Karpas-422 (cell line): Measurements from ENCODE around the gene FAM167B. TPM values are rescaled to one million over a fixed set of nuclear protein-coding genes. Genes with fewer than 3 reads are reported as not detected.
"Not testable (repeated sequence)": the region's sequence is repeated elsewhere in the genome, so short reads cannot be mapped to it uniquely, and the experiment has no call there.

Experiments
- DNase-seq: peaks from one replicate; pipeline ENCODE4 v3.0.0-alpha.2; 2015
- H2AFZ ChIP-seq: fragments of 200-600 bp; sonication (generic); 2 replicates; pipeline ENCODE4 v1.6.1; 2014; ENCODE audit warnings: antibody characterized with exemption, low read length, mixed read lengths
- H3K27ac ChIP-seq: fragments of 200-600 bp; sonication (generic); 2 replicates; pipeline ENCODE4 v1.5.1; 2014; ENCODE audit warnings: mild to moderate bottlenecking, low read length, moderate library complexity
- H3K27me3 ChIP-seq: fragments of 200-600 bp; sonication (generic); 2 replicates; pipeline ENCODE4 v1.6.1; 2014; ENCODE audit warnings: low read length, mixed read lengths
- H3K36me3 ChIP-seq: fragments of 200-600 bp; sonication (generic); 2 replicates; pipeline ENCODE4 v1.6.1; 2014; ENCODE audit warnings: low read length, mixed read lengths; ENCODE audit not compliant: insufficient read depth
- H3K4me1 ChIP-seq: fragments of 200-600 bp; sonication (generic); 2 replicates; pipeline ENCODE4 v1.6.1; 2014; ENCODE audit warnings: mild to moderate bottlenecking, low read length, mixed read lengths
- H3K4me2 ChIP-seq: fragments of 200-600 bp; sonication (generic); 2 replicates; pipeline ENCODE4 v1.6.1; 2014; ENCODE audit warnings: low read length, low read depth, mild to moderate bottlenecking; ENCODE audit not compliant: poor library complexity, severe bottlenecking
- H3K4me3 ChIP-seq: fragments of 200-600 bp; sonication (generic); 2 replicates; pipeline ENCODE4 v1.5.1; 2014; ENCODE audit warnings: mild to moderate bottlenecking, antibody characterized with exemption, low read length, mixed read lengths
- H3K79me2 ChIP-seq: fragments of 200-600 bp; sonication (generic); 2 replicates; pipeline ENCODE4 v1.6.1; 2014; ENCODE audit warnings: mild to moderate bottlenecking, low read length, mixed read lengths
- H3K9ac ChIP-seq: fragments of 200-600 bp; sonication (generic); 2 replicates; pipeline ENCODE4 v1.6.0; 2014; ENCODE audit warnings: low read length
- H3K9me2 ChIP-seq: fragments of 200-600 bp; sonication (generic), shearing (Covaris generic); replicated peaks from 2 replicates; pipeline ENCODE4 v1.6.0; 2014; ENCODE audit warnings: mild to moderate bottlenecking, low read length, moderate library complexity; ENCODE audit not compliant: insufficient read depth
- H3K9me3 ChIP-seq: fragments of 300-700, 200-600 bp; sonication (generic); 2 replicates; pipeline ENCODE4 v1.6.1; 2014; ENCODE audit warnings: low read length, mixed read lengths
- H4K20me1 ChIP-seq: fragments of 200-600 bp; sonication (generic); 2 replicates; pipeline ENCODE4 v1.6.1; 2014; ENCODE audit warnings: mild to moderate bottlenecking, antibody characterized with exemption, low read length, low read depth; ENCODE audit not compliant: insufficient read depth
- total RNA-seq: library from RNA; depleted of rRNA; stranded (reverse); fragments of >200 nt; shearing (Covaris generic); gene quantifications from 2 replicates; pipeline ENCODE4 v1.2.3, GENCODE V29; 2014; ENCODE audit warnings: low replicate concordance

The FAM167B gene
- total RNA-seq, 1 experiment from 2014 or later: not detected

DNA sequence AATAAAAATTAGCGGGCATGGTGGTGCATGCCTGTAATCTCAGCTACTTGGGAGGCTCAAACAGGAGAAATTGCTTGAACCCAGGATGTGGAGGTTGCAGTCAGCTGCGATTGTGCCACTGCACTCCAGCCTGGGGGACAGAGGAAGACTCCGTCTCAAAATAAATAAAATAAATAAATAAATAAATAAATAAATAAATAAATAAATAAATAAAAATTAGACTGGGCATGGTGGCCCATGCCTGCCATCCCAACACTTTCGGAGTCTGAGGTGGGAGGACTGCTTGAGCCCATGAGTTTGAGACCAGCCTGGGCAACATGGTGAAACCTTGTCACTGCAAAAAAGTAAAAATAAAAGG lies 16.2 kb downstream of the FAM167B start:
- H2AFZ ChIP-seq, H3K79me2 ChIP-seq, H3K9ac ChIP-seq, H3K36me3 ChIP-seq, H3K4me3 ChIP-seq, H3K9me3 ChIP-seq, H3K27me3 ChIP-seq, H3K9me2 ChIP-seq, DNase-seq, H4K20me1 ChIP-seq: not testable (repeated sequence)
- peak overlapping the region; percentile 66 for H3K4me2 ChIP-seq
- peak overlapping the region; percentile 72; the same call in 1 of the 2 replicates for H3K27ac ChIP-seq
- H3K4me1 ChIP-seq: peaks cover 29% of the 10 kb centered on the region

DNA sequence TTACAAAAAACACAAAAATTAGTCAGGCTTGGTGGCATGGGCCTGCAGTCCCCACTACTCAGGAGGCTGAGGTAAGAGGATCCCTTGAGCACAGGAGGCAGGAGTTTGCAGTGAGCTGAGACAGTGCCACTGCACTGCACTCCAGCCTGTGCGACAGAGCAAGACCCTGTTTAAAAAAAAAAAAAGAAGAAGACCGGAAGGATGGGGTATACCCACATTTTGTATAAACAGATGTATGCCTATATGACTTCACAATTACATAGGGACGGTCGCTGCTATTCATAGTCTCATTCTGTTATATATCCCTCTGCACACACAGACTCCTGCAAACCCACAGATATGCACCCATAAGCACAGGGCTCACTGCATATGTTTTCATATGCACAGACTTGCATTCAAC lies 16.7 kb downstream of the FAM167B start:
- Histone ChIP-seq H3K9me3 (no peaks in the 10 kb centered on the region), H3K4me3 (peak overlapping the region; percentile 30; the same call in 1 of the 2 replicates), H3K9ac (peak overlapping the region; percentile 39; the same call in 1 of the 2 replicates), H4K20me1 (no peaks in the 10 kb centered on the region), H3K4me1 (peaks cover 29% of the 10 kb centered on the region), H3K36me3 (no peaks in the 10 kb centered on the region), H3K79me2 (no peaks in the 10 kb centered on the region), H2AFZ (peak overlapping the region; percentile 38), H3K4me2 (peak overlapping the region; percentile 66), H3K27ac (peak overlapping the region; percentile 72), H3K9me2 (no peaks in the 10 kb centered on the region), H3K27me3 (no peaks in the 10 kb centered on the region)
- DNase-seq: peak; percentile 79

DNA sequence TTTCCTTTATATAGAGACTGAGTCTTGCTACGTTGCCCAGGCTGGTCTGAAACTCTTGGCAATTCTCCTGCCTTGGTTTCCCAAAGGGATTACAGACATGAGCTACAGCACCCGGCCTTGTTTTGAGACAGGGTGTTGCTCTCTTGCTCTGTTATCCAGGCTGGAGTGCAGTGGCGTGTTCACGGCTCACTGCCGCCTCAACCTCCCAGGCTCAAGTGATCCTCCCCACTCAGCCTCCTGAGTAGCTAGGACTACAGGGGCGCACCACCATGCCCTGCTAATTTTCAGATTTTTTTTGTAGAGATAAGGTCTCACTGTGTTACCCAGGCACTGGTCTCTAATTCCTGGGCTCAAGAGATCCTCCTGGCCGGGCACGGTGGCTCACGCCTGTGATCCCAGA lies 18.8 kb downstream of the FAM167B start:
- Histone ChIP-seq H3K4me3 (no peak overlapping the region), H3K27me3 (no peaks in the 10 kb centered on the region), H4K20me1 (no peaks in the 10 kb centered on the region), H3K9me3 (no peaks in the 10 kb centered on the region), H3K4me2 (no peak overlapping the region), H3K27ac (no peak overlapping the region), H3K4me1 (peaks cover 29% of the 10 kb centered on the region), H3K79me2 (no peaks in the 10 kb centered on the region), H3K9ac (no peak overlapping the region), H2AFZ (no peak overlapping the region), H3K36me3 (no peaks in the 10 kb centered on the region), H3K9me2 (no peaks in the 10 kb centered on the region)
- no peak for DNase-seq

DNA sequence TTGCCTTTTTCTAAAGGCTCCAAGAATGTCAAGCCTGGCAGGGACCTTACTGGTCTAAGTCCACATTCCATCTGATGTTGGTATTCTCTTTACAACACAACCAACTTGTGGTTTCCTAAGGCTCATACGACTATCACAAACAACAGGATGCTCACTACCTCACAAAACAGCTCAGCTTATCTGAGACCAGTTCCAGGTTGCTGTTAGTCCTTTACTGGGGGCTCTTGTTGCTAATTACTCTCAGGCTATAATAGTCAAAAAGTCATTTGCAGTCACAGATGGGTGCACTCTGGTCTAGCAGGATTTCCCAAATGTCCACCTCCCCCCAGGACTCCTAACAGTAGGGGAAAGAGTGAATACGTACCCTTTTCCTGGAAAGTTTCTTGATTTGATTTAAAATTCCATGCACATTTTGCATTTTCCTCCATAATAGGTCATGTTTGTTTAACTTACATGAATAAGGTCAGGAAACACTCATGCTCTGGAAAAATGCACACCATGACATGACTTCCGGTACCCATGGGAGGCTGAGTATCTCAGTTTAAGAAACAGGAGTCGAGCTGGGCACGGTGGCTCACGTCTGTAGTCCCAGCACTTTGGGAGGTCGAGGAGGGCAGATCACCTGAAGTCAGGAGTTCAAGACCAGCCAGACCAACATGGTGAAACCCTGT lies 20.0 kb downstream of the FAM167B start:
- no peak overlapping the region for H3K9ac ChIP-seq
- no peak overlapping the region for H3K4me2 ChIP-seq
- H2AFZ ChIP-seq: no peak overlapping the region
- H3K27me3 ChIP-seq: no peaks in the 10 kb centered on the region
- no peak overlapping the region for H3K4me3 ChIP-seq
- H3K27ac ChIP-seq: no peak overlapping the region
- no peaks in the 10 kb centered on the region for H4K20me1 ChIP-seq
- H3K79me2 ChIP-seq: no peaks in the 10 kb centered on the region
- DNase-seq: no peak
- no peaks in the 10 kb centered on the region for H3K9me2 ChIP-seq
- H3K9me3 ChIP-seq: no peaks in the 10 kb centered on the region
- peaks cover 29% of the 10 kb centered on the region for H3K4me1 ChIP-seq
- no peaks in the 10 kb centered on the region for H3K36me3 ChIP-seq

DNA sequence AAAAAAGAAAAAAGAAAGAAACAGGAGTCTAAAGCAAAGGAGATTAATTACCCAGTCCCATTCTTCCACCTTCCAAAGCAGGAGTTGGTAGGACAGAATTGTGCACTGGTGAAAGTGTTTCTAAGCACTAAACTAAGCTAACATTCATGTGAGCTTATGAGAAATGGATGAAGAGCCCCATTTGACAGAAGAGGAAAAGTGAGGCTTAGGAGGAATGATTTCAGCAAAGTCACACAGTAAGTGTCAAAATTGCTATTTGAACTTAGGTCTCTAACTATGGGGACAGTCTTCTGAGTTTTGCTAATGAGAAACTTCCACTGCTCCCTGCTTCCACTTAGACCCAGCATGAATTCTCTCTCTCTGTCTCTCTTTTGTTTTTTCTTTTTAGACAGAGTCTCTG lies 22.7 kb downstream of the FAM167B start:
- H3K9ac ChIP-seq: no peak overlapping the region
- H3K36me3 ChIP-seq: no peaks in the 10 kb centered on the region
- no peaks in the 10 kb centered on the region for H3K79me2 ChIP-seq
- peaks cover 25% of the 10 kb centered on the region for H3K4me1 ChIP-seq
- H3K27ac ChIP-seq: no peak overlapping the region
- no peak overlapping the region for H2AFZ ChIP-seq
- H3K9me3 ChIP-seq: no peaks in the 10 kb centered on the region
- no peaks in the 10 kb centered on the region for H4K20me1 ChIP-seq
- no peaks in the 10 kb centered on the region for H3K9me2 ChIP-seq
- H3K4me3 ChIP-seq: no peak overlapping the region
- no peak overlapping the region for H3K4me2 ChIP-seq
- no peak for DNase-seq
- H3K27me3 ChIP-seq: no peaks in the 10 kb centered on the region

DNA sequence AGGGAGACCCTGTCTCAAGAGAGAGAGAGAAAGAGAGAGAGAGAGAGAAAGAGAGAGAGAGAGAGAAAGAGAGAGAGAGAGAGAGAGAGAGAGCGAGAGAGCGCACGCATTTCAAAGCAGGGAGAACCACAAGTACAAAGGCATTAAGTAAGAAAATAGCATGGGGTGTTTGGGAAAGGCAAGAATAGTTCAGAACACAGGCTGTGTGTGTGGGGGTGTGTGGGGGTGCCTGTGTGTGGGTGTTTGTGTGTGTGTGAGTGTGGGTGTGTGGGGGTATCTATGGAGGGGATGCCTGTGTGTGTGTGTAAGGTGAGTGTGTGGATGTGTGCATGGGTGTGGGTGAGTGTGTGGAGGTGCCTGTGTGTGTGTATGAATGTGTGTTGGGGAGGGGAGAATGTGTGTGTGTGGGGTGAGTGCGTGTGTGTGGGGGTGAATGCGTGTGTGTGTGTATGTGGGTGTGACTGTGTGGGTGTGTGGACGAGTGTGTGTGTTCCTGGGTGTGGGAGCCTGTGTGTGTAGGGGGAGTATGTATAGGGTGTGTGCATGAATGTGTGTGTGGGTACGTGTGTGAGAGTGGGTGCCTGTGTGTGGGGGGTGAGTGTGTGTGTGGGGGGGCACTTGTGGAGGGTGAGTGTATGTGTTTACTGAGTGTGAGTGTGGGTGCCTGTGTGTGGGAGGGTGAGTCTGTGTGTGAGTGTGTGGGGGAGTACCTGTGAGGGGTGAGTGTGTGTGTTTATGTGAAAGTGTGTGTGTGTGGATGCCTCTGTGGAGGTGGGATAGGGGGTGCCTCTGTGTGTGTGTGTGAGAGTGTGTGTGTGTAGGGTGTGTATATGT lies 25.8 kb downstream of the FAM167B start:
- Histone ChIP-seq H4K20me1 (no peaks in the 10 kb centered on the region), H3K27me3 (no peaks in the 10 kb centered on the region), H2AFZ (no peak overlapping the region), H3K79me2 (no peaks in the 10 kb centered on the region), H3K4me2 (no peak overlapping the region), H3K9ac (no peak overlapping the region), H3K9me3 (no peaks in the 10 kb centered on the region), H3K36me3 (no peaks in the 10 kb centered on the region), H3K4me3 (no peak overlapping the region), H3K9me2 (no peaks in the 10 kb centered on the region), H3K27ac (no peak overlapping the region), H3K4me1 (peaks cover 11% of the 10 kb centered on the region)
- DNase-seq: no peak

DNA sequence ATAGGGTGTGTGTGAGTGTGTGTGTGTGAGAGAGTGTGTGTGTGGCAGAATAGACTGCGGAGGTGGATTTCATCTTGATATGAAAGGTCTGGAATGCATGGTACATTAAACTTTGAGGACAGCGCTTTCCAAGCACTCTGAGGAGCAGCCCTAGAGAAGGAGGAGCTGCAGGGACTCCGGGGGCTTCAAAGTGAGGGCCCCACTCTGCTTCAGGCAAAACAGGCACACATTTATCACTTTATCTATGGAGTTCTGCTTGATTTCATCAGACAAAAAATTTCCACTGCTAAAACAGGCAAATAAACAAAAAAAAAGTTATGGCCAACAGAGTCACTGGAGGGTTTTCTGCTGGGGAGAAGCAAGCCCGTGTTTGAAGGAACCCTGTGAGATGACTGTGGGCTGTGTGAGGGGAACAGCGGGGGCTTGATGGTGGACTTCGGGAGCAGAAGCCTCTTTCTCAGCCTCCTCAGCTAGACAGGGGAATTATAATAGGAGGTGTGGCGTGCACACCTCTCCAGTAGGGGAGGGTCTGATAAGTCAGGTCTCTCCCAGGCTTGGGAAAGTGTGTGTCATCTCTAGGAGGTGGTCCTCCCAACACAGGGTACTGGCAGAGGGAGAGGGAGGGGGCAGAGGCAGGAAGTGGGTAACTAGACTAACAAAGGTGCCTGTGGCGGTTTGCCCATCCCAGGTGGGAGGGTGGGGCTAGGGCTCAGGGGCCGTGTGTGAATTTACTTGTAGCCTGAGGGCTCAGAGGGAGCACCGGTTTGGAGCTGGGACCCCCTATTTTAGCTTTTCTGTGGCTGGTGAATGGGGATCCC lies 26.6 kb downstream of the FAM167B start:
- H3K9me2 ChIP-seq: no peaks in the 10 kb centered on the region
- H3K9ac ChIP-seq: no peak overlapping the region; the same call in 1 of the 2 replicates
- no peak overlapping the region for H3K4me2 ChIP-seq
- no peaks in the 10 kb centered on the region for H3K36me3 ChIP-seq
- H3K79me2 ChIP-seq: no peaks in the 10 kb centered on the region
- peaks cover 11% of the 10 kb centered on the region for H3K4me1 ChIP-seq
- no peaks in the 10 kb centered on the region for H4K20me1 ChIP-seq
- peak; percentile 50 for DNase-seq
- no peak overlapping the region for H2AFZ ChIP-seq
- H3K27me3 ChIP-seq: no peaks in the 10 kb centered on the region
- H3K4me3 ChIP-seq: no peak overlapping the region
- H3K9me3 ChIP-seq: no peaks in the 10 kb centered on the region
- no peak overlapping the region for H3K27ac ChIP-seq
